GM21576 (cell line): Measurements from ENCODE around the gene FLRT2.

Source experiments
- ATAC-seq: cut with Tn5 transposase; IDR thresholded peaks from one replicate; pipeline ENCODE4 v1.9.1; 2021; ENCODE audit warnings: mild to moderate bottlenecking, moderate library complexity; ENCODE audit not compliant: unreplicated experiment

FLRT2 gene

DNA sequence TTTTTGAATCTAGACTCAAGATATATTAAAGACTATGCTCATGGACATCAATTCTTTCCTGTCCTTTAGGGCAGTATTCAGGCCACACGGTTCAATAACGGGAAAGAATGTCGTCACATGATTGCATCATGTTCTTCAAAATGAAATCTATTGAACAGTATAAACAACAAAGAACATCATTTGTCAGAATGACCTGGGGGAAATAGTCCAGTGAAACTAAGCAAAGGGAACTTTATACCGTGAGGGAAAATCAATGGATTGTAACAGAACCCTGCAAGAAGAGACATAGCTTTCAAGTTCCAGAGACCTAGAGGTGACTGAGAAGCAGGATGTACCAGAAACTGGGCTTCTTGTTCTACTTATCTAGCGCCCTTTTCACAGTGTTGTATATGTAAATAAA is 32.7 kb downstream of the FLRT2 start:
- ATAC-seq = no peak

DNA sequence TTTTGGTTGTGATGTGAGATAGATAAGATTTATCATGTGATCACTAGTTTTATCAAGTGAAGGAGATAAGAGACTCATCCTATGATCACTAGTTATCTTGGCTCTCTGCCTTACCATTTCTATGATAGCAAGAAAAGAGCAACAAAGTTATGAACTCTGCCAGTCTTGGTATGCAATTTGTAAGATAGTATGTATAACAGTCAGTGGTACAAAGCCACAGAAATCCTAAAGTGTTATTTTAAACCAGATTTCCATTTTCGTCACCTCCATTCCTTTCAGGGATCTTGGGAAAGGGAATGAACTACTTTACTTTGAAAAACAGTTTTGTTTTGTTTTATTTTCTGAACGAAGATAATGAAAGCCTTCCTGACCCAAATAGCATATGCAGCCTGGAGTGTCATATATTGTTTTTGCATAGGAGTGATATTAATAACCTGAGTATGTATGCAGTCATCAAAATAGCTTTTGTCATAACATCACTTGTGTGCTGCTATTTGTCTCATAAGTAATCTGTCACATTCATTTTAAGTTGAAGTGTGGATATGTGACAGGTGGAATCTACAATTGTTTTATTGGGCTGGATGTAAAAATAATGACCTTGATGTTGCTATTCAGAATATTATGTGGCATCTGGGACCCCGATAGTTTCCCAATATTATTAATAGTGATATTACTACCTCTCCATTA is 35.0 kb downstream of the FLRT2 start:
- ATAC-seq = no peak

DNA sequence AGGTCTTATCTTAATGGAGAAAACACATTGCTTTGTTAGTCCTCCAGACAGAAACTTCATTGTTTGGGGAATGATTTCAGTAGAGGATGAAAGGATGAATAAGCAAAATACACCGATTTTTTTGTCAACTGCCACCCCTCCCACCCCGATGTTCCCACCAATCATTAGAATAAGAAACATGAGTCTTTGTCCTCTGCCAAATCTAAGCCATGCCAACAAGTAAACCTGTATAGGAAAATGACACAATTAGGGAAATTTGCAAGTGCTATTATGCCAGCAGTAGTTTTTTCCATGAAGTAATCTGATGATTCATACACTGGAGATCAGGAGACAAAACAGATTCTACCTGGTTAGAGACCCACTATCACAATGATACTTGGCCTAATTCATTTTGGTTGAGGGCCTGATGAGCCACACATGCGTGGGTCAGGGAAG is 35.9 kb downstream of the FLRT2 start:
- ATAC-seq = no peak

DNA sequence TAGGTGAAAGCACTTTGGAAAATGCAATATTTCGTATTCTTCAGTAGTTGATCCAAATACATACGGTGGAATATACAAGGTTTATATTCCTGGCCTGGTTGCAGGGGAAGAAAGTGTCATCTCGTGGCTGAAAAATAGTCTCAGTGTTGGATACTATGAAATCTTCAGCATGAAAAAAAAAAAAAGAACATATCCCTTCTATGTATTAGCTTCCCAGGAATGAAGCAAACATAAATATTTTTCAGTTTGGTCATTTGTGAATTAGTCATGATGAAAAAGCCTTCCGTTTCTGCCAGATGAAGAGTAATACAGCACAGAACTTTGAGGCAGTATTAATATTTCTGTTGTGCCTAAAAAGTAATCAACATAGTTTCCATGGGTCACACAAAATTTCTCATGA is 36.7 kb downstream of the FLRT2 start:
- ATAC-seq = no peak

DNA sequence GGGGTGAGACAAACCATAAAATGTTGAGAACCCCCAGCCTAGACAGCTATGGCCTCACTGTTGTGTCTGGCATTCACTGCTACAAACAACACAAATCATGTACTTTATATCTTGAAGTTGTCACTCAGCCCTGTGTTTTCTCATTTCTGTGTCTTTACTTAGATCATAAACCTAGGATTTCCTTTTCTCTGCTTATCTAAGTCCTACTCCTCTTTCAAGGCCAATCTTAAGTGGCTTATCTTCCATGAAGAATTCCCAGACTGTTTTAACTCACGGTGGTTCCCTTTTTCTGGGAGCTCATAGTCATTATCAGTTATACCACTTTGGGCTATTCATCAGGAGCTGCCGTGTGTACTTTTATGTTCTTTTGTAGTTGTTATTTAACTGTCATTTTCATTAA is 42.1 kb downstream of the FLRT2 start:
- no peak for ATAC-seq

DNA sequence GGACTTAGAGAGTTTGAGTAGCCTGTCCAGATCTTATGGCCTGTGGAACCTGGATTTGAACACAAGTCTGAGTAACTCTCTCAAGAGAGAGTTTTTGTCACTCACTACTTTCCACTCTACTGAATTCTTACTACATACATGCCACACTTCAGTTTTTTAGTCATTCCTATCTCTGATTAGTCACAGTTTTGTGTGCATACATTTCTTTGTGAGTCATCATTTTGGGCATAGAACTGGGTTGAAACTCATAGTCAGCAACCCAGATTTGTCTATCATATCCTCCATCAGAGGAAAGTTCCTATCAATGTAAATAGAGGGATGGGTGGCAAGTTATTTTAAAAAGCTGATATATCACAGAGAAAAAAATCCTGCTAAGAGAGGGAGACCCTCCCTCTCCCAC is 42.9 kb downstream of the FLRT2 start:
- no peak for ATAC-seq

DNA sequence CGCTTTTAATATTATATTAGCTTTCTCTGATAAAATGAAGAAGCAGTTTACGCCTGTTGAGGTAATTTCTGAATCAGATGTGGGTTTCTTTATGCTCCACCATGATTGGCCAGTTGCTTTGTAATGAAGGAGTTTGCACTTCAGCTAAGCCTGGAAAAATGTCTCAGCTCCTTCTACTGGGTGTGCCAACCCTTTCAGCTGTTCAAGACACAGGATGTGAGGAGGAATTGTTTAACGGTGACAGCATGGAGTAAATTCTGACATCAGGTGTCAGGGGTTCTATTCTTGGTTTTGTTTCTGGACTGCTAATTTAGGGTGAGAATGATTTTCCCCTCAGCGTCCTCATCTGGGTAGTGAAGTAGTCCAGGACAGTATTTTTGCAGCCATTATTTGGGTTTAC is 43.5 kb downstream of the FLRT2 start:
- no peak for ATAC-seq

DNA sequence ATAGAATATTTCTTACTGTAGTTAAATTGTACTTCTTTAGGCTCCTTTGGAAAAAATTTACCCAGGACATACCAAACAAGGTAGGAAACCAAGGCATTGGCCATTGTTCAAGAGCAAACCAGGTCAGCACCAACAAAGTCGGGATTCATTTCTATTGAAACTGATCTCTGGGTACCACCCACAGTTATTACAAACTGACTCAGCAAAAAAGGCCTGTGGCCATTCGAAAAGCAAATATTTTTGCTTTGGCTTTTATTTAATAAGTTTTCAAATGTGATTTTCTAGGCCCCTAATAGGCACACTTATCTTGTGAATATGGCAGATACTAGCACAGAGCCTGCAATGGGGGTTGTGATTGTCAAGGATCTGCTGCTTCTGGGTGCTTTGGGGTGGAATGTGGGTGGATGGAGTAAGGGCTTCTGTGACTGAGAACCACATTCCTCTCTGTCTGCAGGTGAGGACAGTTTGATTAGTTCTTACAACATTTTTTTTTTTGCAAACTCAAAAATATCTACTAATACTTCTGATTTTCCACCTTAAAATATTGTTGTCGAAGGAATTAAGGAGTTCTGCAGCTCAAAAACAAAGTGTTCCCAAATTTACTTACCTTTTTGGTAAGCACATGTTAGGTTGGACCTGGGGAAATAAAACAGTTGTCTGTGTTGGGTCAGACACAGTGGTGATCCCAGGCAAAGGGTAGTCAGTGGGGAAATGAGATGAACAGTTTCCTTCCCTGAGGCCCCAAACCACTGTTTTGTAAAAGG is 45.1 kb downstream of the FLRT2 start:
- no peak for ATAC-seq

DNA sequence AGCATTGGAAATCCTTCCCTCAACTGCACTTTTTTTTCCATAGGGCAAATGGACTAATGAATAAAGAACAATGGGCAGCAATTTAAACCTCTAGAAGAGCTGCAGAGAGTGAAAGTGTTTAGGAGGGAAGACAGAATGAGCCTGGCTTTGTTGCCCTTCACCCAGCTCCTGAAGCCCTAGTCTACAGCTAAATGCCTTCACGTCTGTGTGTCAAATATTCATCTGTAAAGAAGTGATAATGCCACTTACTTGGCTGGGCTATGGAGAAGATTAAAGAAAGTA is 45.6 kb downstream of the FLRT2 start:
- ATAC-seq = no peak

DNA sequence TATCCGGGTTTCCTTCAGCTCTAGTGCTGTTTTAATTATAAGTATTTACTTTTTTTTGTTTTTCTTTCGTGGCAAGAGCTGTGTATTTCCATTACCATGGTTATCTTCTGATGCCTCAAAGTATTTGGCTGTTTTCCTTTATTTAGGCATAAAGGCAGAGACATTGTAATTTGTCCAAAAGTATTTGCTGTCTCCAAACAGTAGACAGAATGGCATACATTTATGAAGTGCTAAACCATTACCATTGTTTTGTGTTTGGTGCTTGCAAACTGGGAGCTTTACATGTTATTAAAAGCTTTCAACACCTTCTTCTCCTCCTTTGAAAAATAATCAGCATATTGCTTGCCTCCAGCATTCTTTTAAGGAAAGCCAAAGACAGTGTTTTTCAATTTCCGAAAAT is 46.3 kb downstream of the FLRT2 start:
- no peak for ATAC-seq

DNA sequence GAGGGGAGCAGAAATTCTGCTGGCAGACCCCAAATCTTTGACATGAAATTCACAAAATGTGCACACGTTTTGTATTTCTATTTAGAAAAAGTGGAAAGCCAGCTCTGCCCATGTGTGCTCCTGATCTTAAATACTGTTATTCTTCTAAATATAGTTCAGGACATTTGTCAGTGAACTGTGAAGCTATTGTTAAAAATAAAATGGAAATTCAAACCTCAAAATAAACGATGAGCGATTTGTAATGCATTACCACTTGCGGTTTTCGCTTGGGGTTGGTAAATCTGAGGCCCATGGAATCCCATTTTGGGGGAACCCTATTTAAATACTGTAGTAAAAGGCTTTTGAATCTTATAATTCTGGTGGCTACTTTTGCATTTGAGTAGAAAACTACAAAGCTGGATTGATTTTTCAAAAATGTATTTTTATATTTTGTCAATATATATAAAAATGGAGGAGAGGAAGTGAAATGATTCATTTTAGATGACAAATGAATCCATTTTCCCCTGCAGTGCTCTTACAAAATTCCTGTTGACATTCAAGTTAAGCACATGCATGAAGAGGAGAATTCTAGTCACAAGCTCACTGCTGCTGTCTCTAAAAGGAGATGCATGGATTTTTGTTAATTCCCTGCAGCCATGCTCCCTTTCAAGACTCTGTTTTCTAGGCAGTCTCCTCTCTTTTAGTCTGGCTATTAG is 47.1 kb downstream of the FLRT2 start:
- no peak for ATAC-seq

DNA sequence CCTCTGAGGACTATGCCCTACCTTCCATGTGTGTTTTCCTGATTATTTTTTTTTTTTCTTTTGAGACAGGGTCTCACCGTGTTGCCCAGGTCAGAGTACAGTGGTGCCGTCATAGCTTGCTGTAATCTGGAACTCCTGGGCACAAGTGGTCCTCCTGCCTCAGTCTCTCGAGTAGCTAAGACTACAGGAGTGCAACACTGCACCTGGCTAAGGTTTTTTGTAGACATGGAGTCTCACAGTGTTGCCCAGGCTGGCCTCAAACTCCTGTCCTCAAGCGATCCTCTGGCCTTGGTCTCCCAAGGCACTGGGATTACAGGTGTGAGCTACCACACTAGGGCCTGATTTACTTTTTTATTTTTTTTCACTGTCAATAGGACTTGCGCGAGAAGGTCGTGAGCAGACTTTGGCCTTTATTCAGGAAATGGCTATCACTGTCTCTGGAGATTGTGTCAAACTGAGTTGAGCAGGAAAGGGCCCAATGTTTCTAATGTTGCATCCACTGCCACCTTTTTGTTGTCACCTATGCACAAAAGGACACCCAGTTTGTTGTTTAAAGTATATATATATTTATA is 47.7 kb downstream of the FLRT2 start:
- no peak for ATAC-seq

DNA sequence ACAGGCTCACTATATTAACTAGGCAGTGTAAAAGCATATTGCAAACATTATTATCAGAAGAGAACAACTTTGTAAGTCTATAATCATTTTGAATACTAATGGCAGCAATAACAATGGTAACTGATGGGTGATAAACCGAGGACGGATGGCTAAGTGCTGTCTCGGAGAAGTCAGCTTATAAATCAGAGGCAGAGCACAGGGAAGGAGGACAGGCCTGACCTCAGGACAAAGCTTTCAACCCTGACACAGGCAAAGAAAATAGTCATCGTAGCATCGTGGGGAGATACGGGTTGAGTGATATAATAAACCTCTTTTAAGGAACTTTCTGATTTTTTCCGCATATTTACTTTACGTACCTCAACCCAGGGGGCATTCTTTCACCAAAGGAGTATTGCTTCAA is 48.4 kb downstream of the FLRT2 start:
- no peak for ATAC-seq

DNA sequence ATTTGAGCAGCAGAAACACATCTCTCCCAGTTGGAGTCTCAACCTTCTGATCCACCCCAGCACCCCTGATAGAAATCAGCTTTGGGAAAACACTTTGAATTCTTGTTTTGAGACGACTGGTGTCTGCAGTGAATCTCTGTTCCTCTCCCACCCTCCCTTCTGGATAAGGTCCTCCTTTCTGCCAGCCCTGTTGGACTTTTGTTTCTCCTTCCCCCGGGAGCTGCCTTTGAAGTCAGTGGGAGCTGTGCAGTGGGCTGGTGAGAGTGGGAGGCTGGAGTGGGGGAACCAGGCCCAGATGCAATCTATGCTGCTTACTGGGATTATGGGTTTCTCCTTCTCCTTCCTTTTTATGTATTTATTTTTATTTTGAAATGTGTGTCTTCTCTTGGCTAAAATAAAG is 49.0 kb downstream of the FLRT2 start:
- no peak for ATAC-seq

DNA sequence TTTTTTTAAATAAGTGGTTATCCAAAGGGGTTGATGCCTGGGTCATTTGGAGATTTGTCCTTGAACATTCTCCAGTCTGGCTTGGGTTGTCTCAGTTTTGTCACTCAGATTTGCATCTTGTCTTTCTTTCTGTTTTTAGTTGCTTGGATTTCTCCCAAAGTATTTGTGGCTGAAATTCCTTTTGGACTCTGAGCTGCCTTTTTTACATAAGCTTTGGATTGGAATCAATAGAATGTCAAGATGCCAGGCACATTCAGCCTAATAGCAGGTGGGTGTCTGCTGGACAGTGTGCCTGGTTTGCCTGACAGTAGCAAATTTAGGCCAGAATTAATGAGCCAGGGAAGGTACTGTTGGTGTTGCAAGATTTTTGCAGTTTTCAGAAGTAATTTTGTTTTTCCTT is 50.0 kb downstream of the FLRT2 start:
- ATAC-seq = no peak

DNA sequence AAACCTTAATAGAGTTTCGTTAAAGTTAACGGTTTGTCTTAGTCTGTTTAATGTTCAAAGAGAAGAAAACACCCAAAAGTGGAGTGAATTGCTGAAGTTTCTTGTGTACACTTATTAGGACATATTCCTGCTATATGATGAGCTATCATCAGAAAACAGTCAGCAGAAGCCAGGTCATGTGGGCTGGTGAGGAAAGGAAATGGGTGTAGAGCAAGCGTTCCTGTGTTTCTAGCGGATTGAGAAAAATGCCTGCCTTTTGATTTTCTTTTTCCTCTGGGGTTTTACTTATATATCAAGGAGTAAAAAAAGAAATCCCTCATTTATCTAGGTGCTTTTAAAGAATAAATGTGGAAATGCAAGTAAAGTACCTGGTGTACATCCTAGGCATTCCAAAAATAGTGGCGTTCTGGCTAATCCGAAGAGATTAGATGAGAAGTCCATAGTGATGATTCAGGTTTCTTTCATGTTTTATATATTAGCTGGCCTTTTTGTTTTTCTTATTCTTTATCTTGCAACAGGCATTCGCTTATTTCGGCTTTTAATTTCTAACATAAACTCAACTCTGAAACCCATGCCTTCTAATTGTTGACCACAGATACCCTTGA is 50.7 kb downstream of the FLRT2 start:
- no peak for ATAC-seq

DNA sequence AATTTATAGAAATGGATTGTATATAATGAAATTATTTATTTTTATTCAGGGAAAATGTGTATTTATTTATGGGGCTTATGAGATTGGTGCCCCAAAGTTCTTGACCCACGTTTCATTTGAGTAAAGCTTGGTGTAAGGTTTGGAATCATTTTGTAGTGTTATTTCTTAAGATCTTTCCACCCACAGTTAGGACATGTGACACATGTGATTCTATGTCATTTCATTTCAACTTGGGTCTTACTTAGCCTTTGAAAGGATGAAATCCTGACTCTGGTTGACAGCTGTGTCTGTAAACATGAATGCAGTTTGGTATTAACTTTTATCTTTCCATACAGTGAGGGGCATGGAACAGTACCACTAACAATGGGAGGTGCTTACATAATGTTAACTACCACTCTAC is 51.7 kb downstream of the FLRT2 start:
- no peak for ATAC-seq

DNA sequence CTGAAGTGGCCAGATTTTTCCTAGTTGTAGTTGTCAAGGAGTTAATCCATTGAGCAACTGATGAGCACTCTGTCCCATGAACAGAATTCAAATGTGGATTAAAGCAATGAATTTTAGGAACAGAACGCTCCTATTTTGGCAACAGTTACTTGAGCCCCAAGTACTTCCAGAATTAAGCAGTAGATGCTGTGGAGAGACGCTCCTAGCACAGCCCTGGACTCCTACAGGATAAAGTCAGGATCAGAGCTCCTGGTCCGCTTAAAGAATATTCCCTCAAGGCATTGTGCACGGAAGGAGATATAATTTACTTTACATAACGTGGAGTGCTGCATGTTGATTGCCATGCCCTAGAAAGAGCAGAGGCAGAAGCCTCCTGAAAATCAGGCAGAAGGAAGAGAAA is 53.4 kb downstream of the FLRT2 start:
- no peak for ATAC-seq

DNA sequence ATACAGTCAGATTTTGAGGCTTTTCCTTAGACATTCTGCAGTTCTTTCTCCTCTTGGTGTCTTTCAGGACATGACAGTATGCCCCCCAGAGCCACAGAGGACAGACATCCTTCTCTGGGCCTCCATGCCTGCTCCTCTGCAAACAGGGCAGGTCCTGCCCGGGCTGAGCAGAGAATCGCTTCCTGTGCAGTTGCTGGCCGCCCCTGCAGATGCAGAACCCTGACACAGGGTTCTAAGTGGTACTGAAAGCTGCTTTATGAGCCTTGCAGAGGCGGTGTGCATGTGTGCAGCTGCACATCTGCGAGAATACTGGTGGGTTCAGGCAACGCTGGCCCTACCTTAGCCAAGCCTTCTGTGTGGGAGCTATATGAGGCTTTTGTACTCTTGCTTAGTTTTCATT is 54.5 kb downstream of the FLRT2 start:
- ATAC-seq = no peak

DNA sequence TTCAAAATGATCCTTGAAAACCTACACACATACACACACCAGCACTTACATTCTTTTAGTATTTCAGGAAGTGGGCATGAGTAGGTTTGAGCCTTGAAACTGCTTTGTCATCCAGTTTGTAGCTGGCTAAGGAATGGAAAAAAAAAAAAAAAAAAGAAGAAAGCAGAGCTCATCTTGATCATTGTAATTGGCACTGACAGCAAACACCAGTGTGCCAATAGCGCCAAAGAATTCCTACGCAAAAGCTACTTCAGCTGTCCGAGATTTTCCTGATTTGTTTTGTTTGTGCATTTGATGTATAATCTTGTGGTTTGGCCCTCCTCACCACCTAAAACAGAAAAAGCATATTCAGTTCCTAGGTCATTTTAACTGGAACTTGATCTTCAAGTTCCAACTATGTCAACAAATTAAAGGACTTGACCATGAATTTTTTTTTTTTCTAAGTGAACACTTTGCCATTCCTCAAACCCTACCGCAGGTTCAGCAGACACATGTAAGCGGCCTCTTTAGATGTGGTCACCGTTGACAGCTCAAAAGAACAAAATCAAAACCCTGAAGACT is 57.3 kb downstream of the FLRT2 start:
- no peak for ATAC-seq

DNA sequence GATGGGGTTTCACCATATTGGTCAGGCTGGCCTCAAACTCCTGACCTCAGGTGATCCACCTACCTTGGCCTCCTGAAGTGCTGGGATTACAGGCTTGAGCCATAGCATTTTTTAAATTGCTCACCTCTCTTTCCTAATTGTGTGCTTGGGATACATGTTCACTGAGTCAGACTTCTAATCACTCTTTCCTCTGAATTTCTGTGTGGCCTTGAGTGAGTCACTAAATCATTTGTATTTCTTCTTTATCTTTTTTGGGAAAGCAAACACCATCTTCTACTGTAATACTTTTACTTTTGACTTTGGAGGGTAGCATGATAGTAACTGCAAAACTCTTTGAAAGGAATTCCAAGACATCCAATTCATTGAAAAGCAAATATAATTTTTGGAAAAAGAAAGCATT is 60.8 kb downstream of the FLRT2 start:
- ATAC-seq = no peak
